ENCODE measurements around the gene MCM8. TPM values are rescaled to one million over a fixed set of nuclear protein-coding genes. Genes with fewer than 3 reads are reported as not detected.
A peak's percentile ranks its signal among the peaks of the same experiment; 100 is the strongest.

Gene MCM8
- total and polyA plus RNA-seq, 4 donors, result 2.0 to 7.2 (median 3.3) TPM

DNA sequence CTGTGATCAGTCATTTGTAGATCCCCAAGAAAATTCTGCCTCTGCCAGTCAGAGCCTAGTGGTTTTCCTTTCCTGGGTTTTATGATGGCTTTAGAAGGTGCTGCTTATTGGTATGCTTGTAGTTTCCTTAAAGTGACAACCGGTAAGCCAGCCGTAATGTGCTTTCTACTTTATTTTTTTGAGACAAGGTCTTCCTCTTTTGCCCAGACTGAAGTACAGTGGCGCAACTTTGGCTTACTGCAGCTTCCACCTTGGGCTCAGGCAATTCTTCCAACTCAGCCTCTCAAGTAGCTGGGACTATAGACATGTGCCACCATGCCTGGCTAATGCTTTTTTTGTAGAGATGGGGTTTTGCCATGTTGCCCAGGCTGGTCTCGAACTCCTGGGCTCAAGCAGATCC, 23.5 kb downstream of the MCM8 start:
- H3K36me3 ChIP-seq (ENCODE audit: control insufficient read depth in 4 of 4, insufficient read depth in 4 of 4, low read length in 4 of 4), result peaks cover 4 to 12% (median 10%) of the 10 kb centered on the region in 4 donors
- no peaks in the 10 kb centered on the region for H3K27me3 ChIP-seq (ENCODE audit: control insufficient read depth in 3 of 3, insufficient read depth in 3 of 3, low read length in 2 of 3)
- WGBS, 2 donors, result 54 to 79% methylated on average over 4 of the region's 4 CpGs
- DNase-seq (peak in 1 of 3 donors; percentile 4), ATAC-seq (ENCODE audit: insufficient read depth, low FRiP score) (no peak)
- H3K9me3 ChIP-seq (ENCODE audit: control insufficient read depth in 4 of 4, insufficient read depth in 3 of 4, low read length in 3 of 4), result no peaks in the 10 kb centered on the region
- H3K9ac ChIP-seq (ENCODE audit: insufficient read depth in 1 of 2, low read length in 2 of 2), result no peak overlapping the region
- no peaks in the 10 kb centered on the region for H3K4me1 ChIP-seq (ENCODE audit: control insufficient read depth in 5 of 5, insufficient read depth in 5 of 5, low read length in 5 of 5)
- H3K4me3 ChIP-seq, result no peak overlapping the region
- TF ChIP-seq, protein P1, sequence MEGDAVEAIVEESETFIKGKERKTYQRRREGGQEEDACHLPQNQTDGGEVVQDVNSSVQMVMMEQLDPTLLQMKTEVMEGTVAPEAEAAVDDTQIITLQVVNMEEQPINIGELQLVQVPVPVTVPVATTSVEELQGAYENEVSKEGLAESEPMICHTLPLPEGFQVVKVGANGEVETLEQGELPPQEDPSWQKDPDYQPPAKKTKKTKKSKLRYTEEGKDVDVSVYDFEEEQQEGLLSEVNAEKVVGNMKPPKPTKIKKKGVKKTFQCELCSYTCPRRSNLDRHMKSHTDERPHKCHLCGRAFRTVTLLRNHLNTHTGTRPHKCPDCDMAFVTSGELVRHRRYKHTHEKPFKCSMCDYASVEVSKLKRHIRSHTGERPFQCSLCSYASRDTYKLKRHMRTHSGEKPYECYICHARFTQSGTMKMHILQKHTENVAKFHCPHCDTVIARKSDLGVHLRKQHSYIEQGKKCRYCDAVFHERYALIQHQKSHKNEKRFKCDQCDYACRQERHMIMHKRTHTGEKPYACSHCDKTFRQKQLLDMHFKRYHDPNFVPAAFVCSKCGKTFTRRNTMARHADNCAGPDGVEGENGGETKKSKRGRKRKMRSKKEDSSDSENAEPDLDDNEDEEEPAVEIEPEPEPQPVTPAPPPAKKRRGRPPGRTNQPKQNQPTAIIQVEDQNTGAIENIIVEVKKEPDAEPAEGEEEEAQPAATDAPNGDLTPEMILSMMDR (IDR thresholded peaks at IDR 0.05; ENCODE audit: control extremely low read depth, extremely low read depth), result no peak
- no peak overlapping the region for H3K27ac ChIP-seq (ENCODE audit: low read depth in 1 of 2, low read length in 1 of 2)

DNA sequence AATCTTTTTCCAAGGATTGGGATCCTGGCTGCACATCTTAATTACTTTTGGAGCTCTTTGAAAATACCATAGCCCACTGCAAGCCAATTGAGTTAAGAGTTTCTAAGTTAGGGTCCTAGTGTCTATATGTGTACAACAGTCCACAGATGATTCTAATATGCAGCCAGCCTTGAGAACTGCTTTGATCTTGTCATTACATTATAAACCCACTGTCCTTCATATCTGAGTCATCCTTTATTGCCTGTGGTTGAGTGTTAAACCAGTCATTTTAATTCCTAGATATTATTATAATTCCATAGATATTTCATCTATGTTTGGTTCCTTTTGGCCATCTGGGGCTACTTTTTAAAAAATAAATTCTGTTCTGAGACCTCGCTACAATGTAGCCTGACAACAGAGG, 24.1 kb downstream of the MCM8 start:
- H3K36me3 ChIP-seq (ENCODE audit: control insufficient read depth in 4 of 4, insufficient read depth in 4 of 4, low read length in 4 of 4), result peaks cover 6 to 14% (median 10%) of the 10 kb centered on the region in 4 donors
- no peaks in the 10 kb centered on the region for H3K4me1 ChIP-seq (ENCODE audit: control insufficient read depth in 5 of 5, insufficient read depth in 5 of 5, low read length in 5 of 5)
- H3K9ac ChIP-seq (ENCODE audit: insufficient read depth in 1 of 2, low read length in 2 of 2), result no peak overlapping the region
- H3K27me3 ChIP-seq (ENCODE audit: control insufficient read depth in 3 of 3, insufficient read depth in 3 of 3, low read length in 2 of 3), result no peaks in the 10 kb centered on the region
- ATAC-seq (ENCODE audit: insufficient read depth, low FRiP score) (no peak), DNase-seq (no peak)
- TF ChIP-seq, protein P1 (IDR thresholded peaks at IDR 0.05; ENCODE audit: control extremely low read depth, extremely low read depth), result no peak
- WGBS, 2 donors, result 97 to 100% methylated on average over 1 of the region's 1 CpG
- no peak overlapping the region for H3K27ac ChIP-seq (ENCODE audit: low read depth in 1 of 2, low read length in 1 of 2)
- H3K4me3 ChIP-seq, result no peak overlapping the region
- no peaks in the 10 kb centered on the region for H3K9me3 ChIP-seq (ENCODE audit: control insufficient read depth in 4 of 4, insufficient read depth in 3 of 4, low read length in 3 of 4)

DNA sequence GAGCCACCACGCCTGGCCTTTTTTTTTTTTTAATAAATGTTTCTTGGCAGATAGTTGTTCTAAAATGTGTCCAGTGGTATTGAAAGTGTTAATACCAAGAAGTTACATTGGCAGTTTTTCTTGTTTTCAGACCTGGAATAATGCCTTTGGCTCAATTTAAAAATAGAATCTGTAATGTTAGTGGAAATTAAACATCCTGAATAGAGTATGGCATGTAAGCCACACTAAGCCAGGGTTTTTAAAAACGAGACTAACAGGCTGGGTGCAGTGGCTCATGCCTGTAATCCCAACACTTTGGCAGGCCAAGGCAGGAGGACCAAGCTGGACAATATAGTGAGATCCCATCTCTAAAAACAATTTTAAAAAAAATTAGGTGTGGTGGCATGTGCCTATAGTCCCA, 25.3 kb downstream of the MCM8 start:
- Histone ChIP-seq H3K27me3 (ENCODE audit: control insufficient read depth in 3 of 3, insufficient read depth in 3 of 3, low read length in 2 of 3) (no peaks in the 10 kb centered on the region), H3K9me3 (ENCODE audit: control insufficient read depth in 4 of 4, insufficient read depth in 3 of 4, low read length in 3 of 4) (no peaks in the 10 kb centered on the region), H3K27ac (ENCODE audit: low read depth in 1 of 2, low read length in 1 of 2) (no peak overlapping the region), H3K9ac (ENCODE audit: insufficient read depth in 1 of 2, low read length in 2 of 2) (no peak overlapping the region), H3K36me3 (ENCODE audit: control insufficient read depth in 4 of 4, insufficient read depth in 4 of 4, low read length in 4 of 4) (peaks cover 4 to 16% (median 8%) of the 10 kb centered on the region in 4 donors), H3K4me1 (ENCODE audit: control insufficient read depth in 5 of 5, insufficient read depth in 5 of 5, low read length in 5 of 5) (no peaks in the 10 kb centered on the region), H3K4me3 (no peak overlapping the region)
- TF ChIP-seq, protein P1 (IDR thresholded peaks at IDR 0.05; ENCODE audit: control extremely low read depth, extremely low read depth), result no peak
- DNase-seq (no peak), ATAC-seq (ENCODE audit: insufficient read depth, low FRiP score) (no peak)
- WGBS, 2 donors, result 75 to 94% methylated on average over 2 of the region's 2 CpGs

DNA sequence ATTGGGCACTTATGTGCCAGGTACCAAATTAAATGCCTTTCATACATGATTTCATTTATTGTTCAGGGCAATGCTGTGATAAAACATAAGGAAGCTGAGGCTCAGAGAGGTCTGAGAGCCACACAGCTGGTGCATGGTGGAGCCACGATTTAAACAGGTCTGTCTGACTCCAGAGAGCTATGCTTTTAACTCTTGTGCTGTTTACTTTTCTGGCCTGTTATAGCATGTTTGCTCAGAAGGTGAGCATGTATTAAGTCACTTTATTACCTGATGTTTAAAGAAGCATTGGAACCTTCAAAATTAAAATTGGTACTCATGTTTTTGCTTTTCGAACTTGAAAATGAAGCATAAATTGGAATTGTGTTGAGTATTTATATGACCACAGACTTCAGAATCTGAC, 26.8 kb downstream of the MCM8 start:
- DNase-seq (no peak), ATAC-seq (ENCODE audit: insufficient read depth, low FRiP score) (no peak)
- no peaks in the 10 kb centered on the region for H3K4me1 ChIP-seq (ENCODE audit: control insufficient read depth in 5 of 5, insufficient read depth in 5 of 5, low read length in 5 of 5)
- H3K36me3 ChIP-seq (ENCODE audit: control insufficient read depth in 4 of 4, insufficient read depth in 4 of 4, low read length in 4 of 4), result peaks cover 4 to 14% (median 8%) of the 10 kb centered on the region in 4 donors
- TF ChIP-seq, protein P1 (IDR thresholded peaks at IDR 0.05; ENCODE audit: control extremely low read depth, extremely low read depth), result no peak
- no peaks in the 10 kb centered on the region for H3K27me3 ChIP-seq (ENCODE audit: control insufficient read depth in 3 of 3, insufficient read depth in 3 of 3, low read length in 2 of 3)
- H3K9me3 ChIP-seq (ENCODE audit: control insufficient read depth in 4 of 4, insufficient read depth in 3 of 4, low read length in 3 of 4), result no peaks in the 10 kb centered on the region
- H3K27ac ChIP-seq (ENCODE audit: low read depth in 1 of 2, low read length in 1 of 2), result no peak overlapping the region
- no peak overlapping the region for H3K9ac ChIP-seq (ENCODE audit: insufficient read depth in 1 of 2, low read length in 2 of 2)
- no peak overlapping the region for H3K4me3 ChIP-seq
- WGBS, 2 donors, result 78 to 91% methylated on average over 2 of the region's 2 CpGs

All from lung (tissue), 12 donors.